Stimulated activated CD8-positive, alpha-beta memory T cell treated with anti-CD3 and anti-CD28 coated beads, Interleukin-15, amount 100 ng/mL, for 1 hour (primary cell): ENCODE results near the gene SLC35A3.
"Not testable (repeated sequence)": the region's sequence is repeated elsewhere in the genome, so short reads cannot be mapped to it uniquely, and the experiment has no call there.

Experiments
- DNase-seq: peaks from one replicate; pipeline ENCODE4 v3.0.0-alpha.2; 2020; ENCODE audit warnings: low read depth

The SLC35A3 gene

GRCh38 chr1:100036718-100037655, 67.2 kb downstream of the SLC35A3 start:
- DNase-seq: no peak

- no peak for DNase-seq
Measured at GRCh38 chr1:100037656-100037926, 67.8 kb downstream of the SLC35A3 start.

GRCh38 chr1:100037927-100038659, 68.3 kb downstream of the SLC35A3 start:
- DNase-seq: peak; percentile 72

GRCh38 chr1:100038660-100039287, 69.0 kb downstream of the SLC35A3 start:
- peak; percentile 57 for DNase-seq

- no peak for DNase-seq
Measured at GRCh38 chr1:100039591-100039990, 69.8 kb downstream of the SLC35A3 start.

GRCh38 chr1:100045206-100045605, 75.4 kb downstream of the SLC35A3 start:
- DNase-seq: no peak

GRCh38 chr1:100047235-100047708, 77.5 kb downstream of the SLC35A3 start:
- not testable (repeated sequence) for DNase-seq

GRCh38 chr1:100050139-100050538, 80.3 kb downstream of the SLC35A3 start:
- DNase-seq: no peak

- DNase-seq: no peak
Measured at GRCh38 chr1:100051401-100051800, 81.6 kb downstream of the SLC35A3 start.

GRCh38 chr1:100051893-100052292, 82.1 kb downstream of the SLC35A3 start:
- no peak for DNase-seq

- DNase-seq: no peak
Measured at GRCh38 chr1:100053119-100053518, 83.3 kb downstream of the SLC35A3 start.

- no peak for DNase-seq
Measured at GRCh38 chr1:100053727-100054126, 83.9 kb downstream of the SLC35A3 start.

GRCh38 chr1:100061681-100062080, 91.9 kb downstream of the SLC35A3 start:
- DNase-seq: no peak

- DNase-seq: no peak
Measured at GRCh38 chr1:100065183-100065968, 95.6 kb downstream of the SLC35A3 start.

GRCh38 chr1:100065969-100066227, 96.1 kb downstream of the SLC35A3 start:
- no peak for DNase-seq

- no peak for DNase-seq
Measured at GRCh38 chr1:100070201-100070939, 100.6 kb downstream of the SLC35A3 start.

- DNase-seq: no peak
Measured at GRCh38 chr1:100073531-100073930, 103.7 kb downstream of the SLC35A3 start.

- no peak for DNase-seq
Measured at GRCh38 chr1:100074604-100075395, 105.0 kb downstream of the SLC35A3 start.

GRCh38 chr1:100075773-100076172, 106.0 kb downstream of the SLC35A3 start:
- no peak for DNase-seq

- DNase-seq: no peak
Measured at GRCh38 chr1:100076319-100076718, 106.5 kb downstream of the SLC35A3 start.

GRCh38 chr1:100076744-100077143, 106.9 kb downstream of the SLC35A3 start:
- DNase-seq: no peak
